Fibroblast of pulmonary artery (primary cell): Measurements from ENCODE around the gene ALDH3A2.
"Not testable (repeated sequence)": the region's sequence is repeated elsewhere in the genome, so short reads cannot be mapped to it uniquely, and the experiment has no call there.

Experiments
- DNase-seq: peaks from one replicate; pipeline ENCODE4 v3.0.0-alpha.2; 2010; ENCODE audit warnings: low read depth
- H3K4me3 ChIP-seq: replicated peaks from 2 replicates; pipeline ENCODE4 v1.5.1; 2011; ENCODE audit warnings: low read depth, mild to moderate bottlenecking, control low read depth, low read length, moderate library complexity
- CTCF ChIP-seq: IDR thresholded peaks from 2 replicates; pipeline ENCODE4 v1.5.1; 2011; ENCODE audit warnings: mild to moderate bottlenecking, control low read depth, low read length, inconsistent platforms; ENCODE audit errors: missing control alignments

ALDH3A2 gene

GRCh38 chr17:19677736-19678379 lies 29.3 kb downstream of the ALDH3A2 start:
- TF ChIP-seq CTCF, result no peak

GRCh38 chr17:19678581-19679453 lies 30.3 kb downstream of the ALDH3A2 start:
- TF ChIP-seq CTCF, result no peak
- no peak for DNase-seq
- no peak overlapping the region for H3K4me3 ChIP-seq

More at GRCh38 chr17:19677736-19678379, 29.3 kb downstream of the ALDH3A2 start:
- no peak for DNase-seq
- H3K4me3 ChIP-seq, result no peak overlapping the region

- DNase-seq, result no peak
- no peak overlapping the region for H3K4me3 ChIP-seq
- no peak for TF ChIP-seq CTCF
Measured at GRCh38 chr17:19683117-19683516, 34.6 kb downstream of the ALDH3A2 start.

- not testable (repeated sequence) for H3K4me3 ChIP-seq, DNase-seq
Measured at GRCh38 chr17:19684909-19685580, 36.5 kb downstream of the ALDH3A2 start.

- no peak overlapping the region for H3K4me3 ChIP-seq
- no peak for TF ChIP-seq CTCF
- no peak for DNase-seq
Measured at GRCh38 chr17:19686400-19687090, 38.0 kb downstream of the ALDH3A2 start.

GRCh38 chr17:19702217-19702641 lies 53.7 kb downstream of the ALDH3A2 start:
- H3K4me3 ChIP-seq, result no peak overlapping the region
- DNase-seq, result no peak
- no peak for TF ChIP-seq CTCF
